ENCODE results near the gene OR51L1.

The OR51L1 gene

DNA sequence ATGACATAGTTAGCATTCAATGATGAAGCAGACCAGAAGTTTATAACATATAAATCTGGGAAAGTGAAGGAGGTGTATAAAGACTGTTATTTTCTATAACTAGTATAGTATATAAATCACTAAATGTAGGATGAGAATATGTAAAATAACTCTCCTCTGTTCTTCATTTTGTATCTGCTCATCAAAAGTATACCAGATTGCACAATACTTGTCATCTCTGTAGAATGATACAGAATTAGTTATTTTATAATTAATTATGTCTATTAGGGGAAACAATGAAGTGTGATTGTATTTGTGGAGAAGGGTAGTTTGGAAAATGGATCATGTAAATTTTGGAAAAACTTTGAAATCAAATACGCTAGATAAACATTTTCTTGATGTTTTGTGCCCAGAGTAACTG lies 18.4 kb downstream of the OR51L1 start:
- TF ChIP-seq, protein P1, sequence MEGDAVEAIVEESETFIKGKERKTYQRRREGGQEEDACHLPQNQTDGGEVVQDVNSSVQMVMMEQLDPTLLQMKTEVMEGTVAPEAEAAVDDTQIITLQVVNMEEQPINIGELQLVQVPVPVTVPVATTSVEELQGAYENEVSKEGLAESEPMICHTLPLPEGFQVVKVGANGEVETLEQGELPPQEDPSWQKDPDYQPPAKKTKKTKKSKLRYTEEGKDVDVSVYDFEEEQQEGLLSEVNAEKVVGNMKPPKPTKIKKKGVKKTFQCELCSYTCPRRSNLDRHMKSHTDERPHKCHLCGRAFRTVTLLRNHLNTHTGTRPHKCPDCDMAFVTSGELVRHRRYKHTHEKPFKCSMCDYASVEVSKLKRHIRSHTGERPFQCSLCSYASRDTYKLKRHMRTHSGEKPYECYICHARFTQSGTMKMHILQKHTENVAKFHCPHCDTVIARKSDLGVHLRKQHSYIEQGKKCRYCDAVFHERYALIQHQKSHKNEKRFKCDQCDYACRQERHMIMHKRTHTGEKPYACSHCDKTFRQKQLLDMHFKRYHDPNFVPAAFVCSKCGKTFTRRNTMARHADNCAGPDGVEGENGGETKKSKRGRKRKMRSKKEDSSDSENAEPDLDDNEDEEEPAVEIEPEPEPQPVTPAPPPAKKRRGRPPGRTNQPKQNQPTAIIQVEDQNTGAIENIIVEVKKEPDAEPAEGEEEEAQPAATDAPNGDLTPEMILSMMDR (IDR thresholded peaks at IDR 0.05; ENCODE audit: low read length, missing control alignments) = no peak
- H3K4me3 ChIP-seq (replicated peaks; ENCODE audit: low read depth, low read length) = no peak overlapping the region
- no peak for DNase-seq (ENCODE audit: low read depth)

DNA sequence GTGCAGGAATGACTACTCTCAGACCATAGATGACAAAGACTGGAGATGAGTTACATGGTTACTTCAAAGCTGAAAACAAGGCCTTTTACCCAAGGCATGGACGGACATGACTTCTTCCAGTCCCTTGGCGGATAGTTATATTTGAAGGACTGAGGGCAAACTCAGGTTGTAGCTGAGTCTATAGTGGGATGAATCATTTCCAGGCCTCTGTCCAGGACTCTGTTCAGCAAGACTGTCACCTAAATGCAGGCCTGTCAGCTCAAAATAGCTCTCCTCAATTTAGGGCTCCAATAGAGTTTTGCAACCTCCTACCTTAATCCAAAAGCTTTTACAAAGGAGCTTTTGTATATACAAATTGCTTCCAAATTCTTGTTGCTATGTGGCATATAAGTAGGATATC lies 27.3 kb downstream of the OR51L1 start:
- TF ChIP-seq, protein P1 (IDR thresholded peaks at IDR 0.05; ENCODE audit: low read length, missing control alignments) = no peak
- H3K4me3 ChIP-seq (replicated peaks; ENCODE audit: low read depth, low read length) = no peak overlapping the region
- no peak for DNase-seq (ENCODE audit: low read depth)

DNA sequence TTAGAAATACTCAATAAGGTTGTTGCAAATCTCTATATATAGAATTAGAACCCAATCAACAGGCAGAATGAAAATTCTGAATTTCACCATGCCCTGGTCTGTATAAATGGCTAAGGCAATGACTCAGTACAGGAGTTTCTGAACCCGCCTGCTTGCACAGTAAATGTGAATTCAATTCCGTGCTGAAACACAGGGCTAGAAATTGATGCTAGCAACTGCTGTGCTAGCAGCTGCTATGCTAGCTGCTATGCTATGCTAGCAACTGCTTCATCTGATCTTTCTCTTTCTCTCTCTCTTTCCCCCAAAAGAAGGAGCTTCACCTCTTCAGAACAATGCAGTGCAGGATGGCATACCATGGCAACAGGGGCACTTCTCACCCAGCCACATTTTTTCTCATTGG lies 42.0 kb downstream of the OR51L1 start:
- DNase-seq (ENCODE audit: low read depth) = no peak
- TF ChIP-seq, protein P1 (IDR thresholded peaks at IDR 0.05; ENCODE audit: low read length, missing control alignments) = no peak
- no peak overlapping the region for H3K4me3 ChIP-seq (replicated peaks; ENCODE audit: low read depth, low read length)

DNA sequence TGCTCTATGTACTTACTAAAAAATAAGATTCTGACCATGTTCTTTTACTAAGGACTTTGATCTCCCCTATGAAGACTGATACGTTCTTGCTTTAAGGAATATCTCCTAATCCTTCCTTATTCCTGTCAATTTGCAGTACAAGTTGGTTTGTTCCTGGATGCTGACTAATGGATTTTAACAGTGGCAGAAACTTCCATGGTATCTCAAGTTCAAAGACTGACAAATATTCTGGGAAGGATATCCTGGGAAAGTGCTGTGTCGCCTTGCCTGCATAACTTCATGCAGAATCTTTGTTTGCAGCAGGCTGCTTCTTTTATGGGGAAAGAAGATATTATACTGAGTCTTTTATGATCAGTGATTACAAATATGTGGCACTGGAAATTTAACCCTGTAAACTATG lies 43.3 kb downstream of the OR51L1 start:
- DNase-seq (ENCODE audit: low read depth) = no peak
- no peak overlapping the region for H3K4me3 ChIP-seq (replicated peaks; ENCODE audit: low read depth, low read length)
- TF ChIP-seq, protein P1 (IDR thresholded peaks at IDR 0.05; ENCODE audit: low read length, missing control alignments) = no peak

DNA sequence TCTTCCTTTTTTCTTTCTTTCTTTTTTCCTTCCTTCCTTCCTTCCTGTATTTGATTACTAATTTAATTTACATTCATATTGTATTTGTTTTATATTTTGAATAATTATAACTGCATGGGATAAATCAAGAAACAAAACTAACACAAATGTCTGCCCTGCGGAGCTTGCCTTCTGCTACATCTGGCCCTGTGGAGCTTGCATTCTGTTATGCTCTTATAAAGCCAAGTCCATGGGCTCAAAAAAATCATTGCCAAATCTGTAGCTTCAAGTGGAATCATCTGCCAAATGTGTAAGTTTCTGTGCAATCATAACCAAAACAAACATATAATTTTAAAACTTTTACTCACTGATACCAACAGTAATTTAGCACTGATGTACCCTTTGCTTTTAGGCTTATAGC lies 43.7 kb downstream of the OR51L1 start:
- no peak for DNase-seq (ENCODE audit: low read depth)

DNA sequence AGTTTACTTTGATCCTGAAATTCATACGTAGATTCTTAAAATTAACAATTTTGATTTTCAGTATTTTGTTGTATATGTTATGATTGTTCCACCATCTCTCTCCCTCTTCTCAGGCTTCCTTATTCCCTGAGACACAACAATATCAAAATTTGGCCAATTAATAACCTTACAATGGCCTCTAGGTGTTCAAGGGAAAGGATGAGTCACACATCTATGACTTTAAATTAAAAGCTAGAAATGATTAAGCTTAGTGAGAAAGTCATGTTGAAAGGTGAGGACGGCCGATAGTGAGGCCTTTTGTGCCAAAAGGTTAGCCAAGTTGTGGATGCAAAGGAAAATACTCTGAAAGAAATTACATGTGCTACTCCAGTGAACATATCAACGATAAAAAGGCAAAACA lies 46.2 kb downstream of the OR51L1 start:
- no peak for DNase-seq (ENCODE audit: low read depth)
- no peak overlapping the region for H3K4me3 ChIP-seq (replicated peaks; ENCODE audit: low read depth, low read length)
- TF ChIP-seq, protein P1 (IDR thresholded peaks at IDR 0.05; ENCODE audit: low read length, missing control alignments) = no peak

More for the DNA sequence above, 43.7 kb downstream of the OR51L1 start:
- TF ChIP-seq, protein P1 (IDR thresholded peaks at IDR 0.05; ENCODE audit: low read length, missing control alignments) = no peak
- H3K4me3 ChIP-seq (replicated peaks; ENCODE audit: low read depth, low read length) = no peak overlapping the region

DNA sequence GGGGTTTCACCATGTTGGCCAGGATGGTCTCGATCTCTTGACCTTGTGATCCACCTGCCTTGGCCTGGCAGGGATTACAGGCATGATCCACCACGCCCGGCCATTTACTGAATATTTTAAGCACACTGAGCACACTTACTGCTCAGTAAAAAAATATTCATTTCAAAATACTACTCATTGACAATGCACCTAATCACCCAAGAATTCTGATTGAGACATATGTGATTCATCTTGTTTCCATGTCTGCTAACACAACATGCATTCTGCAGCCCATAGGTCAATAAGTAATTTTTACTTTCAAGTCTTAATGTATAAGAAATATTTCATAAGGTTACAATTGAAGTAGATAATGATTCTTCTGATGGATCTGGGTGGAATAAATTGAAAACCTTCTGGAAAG lies 47.4 kb downstream of the OR51L1 start:
- no peak for DNase-seq (ENCODE audit: low read depth)
- no peak overlapping the region for H3K4me3 ChIP-seq (replicated peaks; ENCODE audit: low read depth, low read length)
- TF ChIP-seq, protein P1 (IDR thresholded peaks at IDR 0.05; ENCODE audit: low read length, missing control alignments) = no peak
